Limb (tissue), 2 donors: ENCODE results near the gene DDR2.
A peak's percentile ranks its signal among the peaks of the same experiment; 100 is the strongest.
"Not testable (repeated sequence)": the region's sequence is repeated elsewhere in the genome, so short reads cannot be mapped to it uniquely, and the experiment has no call there.

Experiments
- DNase-seq, 2 donors: peaks; one replicate each; pipeline ENCODE4 v3.0.0-alpha.2; 2016; ENCODE audit errors: extremely low spot score in 2 of 2

The DDR2 gene

DNA sequence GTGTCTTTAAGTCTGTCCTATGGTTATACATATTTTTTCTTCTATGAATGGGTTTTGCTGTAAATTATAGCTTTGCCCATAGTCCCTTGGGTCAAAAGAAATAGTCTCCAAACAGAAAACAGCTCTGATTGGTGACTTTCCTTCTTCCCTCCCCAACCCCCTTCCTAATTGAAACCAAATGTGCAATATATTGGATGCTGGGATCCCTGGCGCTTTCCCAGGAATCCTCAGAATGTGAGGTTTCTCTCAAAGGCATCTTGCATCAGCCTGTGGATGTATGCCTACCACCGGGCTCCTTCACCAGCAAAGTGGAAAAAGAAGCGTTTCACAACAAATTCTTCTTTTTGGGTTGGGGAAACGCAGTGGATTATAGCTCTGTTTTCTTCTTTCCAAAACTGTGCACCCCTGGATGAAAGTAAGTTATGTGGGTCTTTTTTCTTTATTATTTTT, at the start of gene DDR2:
DDR2 (plus strand) TSS at position 248 of the 450 bp plus-strand sequence. CDS start 86,600 bp downstream, outside the sequence.
- peak; percentile 84 to 93 for DNase-seq

- DNase-seq = not testable (repeated sequence)
Observed at GRCh38 chr1:162582901-162583300, 49.4 kb upstream of the DDR2 start.

DNA sequence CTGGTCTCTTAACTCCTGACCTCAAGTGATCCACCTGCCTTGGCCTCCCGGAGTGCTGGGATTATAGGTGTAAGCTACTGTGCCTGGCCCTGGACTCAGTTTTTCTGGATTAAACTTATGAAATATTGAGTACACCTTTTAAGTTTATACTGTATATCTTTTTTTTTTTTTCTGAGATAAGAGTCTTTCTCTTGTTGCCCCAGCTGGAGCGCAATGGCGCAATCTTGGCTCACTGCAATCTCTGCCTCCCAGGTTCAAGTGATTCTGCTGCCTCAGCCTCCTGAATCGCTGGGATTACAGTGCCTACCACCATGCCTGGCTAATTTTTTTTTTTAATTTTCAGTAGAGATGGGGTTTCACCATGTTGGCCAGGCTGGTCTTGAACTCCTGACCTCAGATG, 47.2 kb upstream of the DDR2 start:
- DNase-seq = not testable (repeated sequence)

- no peak for DNase-seq
Observed at GRCh38 chr1:162587347-162587746, 44.9 kb upstream of the DDR2 start.

GRCh38 chr1:162587761-162588260, 44.5 kb upstream of the DDR2 start:
- no peak for DNase-seq

DNA sequence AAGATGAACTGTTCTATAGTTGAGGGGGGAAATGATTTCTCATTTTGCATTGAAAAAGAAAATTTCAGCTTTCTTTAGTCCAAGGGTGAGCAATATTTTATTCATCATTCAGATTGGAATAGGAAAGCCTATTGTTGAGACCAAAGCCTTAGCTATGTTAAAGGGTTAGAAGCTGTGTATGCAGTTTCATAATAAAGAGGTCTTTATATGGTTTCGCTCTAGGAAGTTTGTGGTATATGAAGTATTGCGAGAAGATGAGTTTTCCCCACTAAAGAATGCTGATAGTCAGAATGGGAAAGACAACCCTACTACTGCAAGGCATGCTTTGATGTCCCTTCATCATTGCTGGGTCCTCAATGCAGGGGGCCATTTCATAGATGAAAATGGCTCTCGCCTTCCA, 42.2 kb upstream of the DDR2 start:
- DNase-seq = no peak

DNA sequence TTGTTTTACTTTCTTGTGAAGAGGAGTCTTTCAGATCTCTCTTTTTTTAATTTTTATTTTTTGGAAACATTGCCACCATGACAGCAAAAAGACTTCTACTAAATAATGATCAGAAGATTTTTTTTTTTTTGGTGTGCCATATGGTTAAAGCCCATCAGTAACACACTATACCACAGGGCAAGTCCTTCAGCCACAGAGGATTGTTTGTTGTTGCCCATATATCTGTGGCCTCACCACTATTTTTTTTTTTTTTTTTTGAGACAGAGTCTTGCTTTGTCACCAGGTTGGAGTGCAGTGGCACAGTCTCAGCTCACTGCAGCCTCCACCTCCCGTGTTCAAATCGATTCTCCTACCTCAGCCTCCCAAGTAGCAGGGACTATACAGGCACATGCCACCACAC, 41.6 kb upstream of the DDR2 start:
- DNase-seq = no peak

DNA sequence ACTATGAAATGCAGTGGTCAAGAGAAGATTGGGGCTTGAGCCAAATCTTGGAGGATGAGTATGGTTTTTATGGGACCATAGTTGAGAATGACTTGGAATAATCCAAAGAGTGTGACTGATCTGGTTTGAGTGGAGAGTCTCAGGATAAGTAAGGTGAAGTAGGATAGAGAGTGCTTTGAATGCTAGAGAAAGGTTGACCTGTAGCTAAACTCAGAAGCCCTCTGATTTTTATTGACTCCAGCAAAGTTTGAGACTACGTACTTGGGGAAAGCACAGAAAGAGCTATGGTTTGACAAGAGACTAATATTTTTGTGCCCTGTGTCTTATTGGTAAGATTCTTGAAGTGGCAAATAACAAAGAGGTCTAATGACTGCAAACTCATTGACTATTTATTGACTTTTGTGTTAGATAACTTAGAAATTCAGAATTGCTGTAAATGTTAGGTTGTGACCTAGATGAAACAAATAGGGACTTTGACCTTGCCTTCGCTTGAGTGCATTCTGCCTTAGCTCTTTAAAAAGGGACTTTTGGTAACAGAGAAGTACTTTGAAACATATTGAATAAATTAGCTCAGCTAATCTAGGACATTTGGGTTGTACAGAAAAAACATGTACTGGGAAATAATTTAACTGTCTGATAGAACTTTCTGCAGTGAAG, 35.6 kb upstream of the DDR2 start:
- DNase-seq = no peak

- DNase-seq = no peak
Observed at GRCh38 chr1:162599451-162599850, 32.8 kb upstream of the DDR2 start.

GRCh38 chr1:162603117-162603516, 29.1 kb upstream of the DDR2 start:
- DNase-seq = not testable (repeated sequence)

GRCh38 chr1:162605225-162605927, 26.9 kb upstream of the DDR2 start:
- DNase-seq = no peak

DNA sequence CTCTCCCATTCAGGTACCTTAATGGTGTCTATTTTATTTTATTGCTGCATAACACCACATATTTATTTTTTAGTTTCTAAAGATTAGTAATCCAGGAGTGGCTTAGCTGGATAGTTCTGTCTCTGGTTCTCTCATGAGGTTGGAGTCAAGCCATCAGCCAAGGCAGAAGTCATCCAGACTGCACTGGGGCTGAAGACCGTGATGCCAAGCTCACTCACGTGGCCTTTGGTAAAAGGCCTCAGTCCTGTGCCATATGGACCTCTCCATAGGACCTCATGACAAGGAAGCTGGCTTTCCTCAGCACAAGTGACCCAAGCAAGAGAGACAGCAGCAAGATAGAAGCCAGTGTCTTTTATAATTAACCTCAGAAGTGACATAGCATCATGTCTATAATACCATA, 23.0 kb upstream of the DDR2 start:
- no peak for DNase-seq

DNA sequence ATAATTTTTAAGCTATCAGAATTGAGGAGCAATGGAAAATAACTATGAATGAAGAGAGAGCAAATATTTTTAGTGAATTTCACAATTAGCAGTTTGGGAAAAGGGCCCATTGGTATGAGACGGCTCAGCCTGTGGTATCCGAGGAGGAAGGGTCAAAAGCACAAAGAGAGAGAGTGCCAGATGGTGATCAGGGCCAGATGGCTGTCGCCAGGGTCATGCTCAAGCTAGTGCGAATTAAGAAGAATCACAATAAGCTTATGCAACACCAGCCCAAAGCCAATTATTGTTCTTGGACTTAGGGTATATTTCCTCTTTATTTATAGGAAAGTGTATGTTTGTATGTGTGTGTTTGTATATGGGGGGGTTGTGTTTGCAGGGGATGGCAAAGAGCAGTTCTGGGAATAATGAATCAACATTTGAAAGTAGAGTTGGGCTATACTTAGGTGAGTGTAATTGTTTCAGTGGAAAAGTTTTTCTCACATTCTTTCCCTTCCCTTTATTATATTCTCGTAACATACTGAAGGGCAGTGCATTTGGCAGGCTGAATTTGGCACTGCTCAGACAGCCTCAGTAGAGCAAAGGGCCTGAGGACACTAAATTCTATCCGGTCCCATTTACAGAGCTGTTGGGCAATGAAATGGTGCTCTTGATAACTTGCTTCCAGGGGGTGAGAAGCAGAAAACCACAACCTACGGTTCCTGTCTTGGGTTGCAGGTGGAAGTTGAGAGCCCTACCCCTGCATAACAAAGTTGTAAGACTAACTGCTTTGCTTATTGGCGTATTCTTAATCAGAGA, 19.5 kb upstream of the DDR2 start:
- no peak for DNase-seq

GRCh38 chr1:162616848-162617247, 15.4 kb upstream of the DDR2 start:
- no peak for DNase-seq

DNA sequence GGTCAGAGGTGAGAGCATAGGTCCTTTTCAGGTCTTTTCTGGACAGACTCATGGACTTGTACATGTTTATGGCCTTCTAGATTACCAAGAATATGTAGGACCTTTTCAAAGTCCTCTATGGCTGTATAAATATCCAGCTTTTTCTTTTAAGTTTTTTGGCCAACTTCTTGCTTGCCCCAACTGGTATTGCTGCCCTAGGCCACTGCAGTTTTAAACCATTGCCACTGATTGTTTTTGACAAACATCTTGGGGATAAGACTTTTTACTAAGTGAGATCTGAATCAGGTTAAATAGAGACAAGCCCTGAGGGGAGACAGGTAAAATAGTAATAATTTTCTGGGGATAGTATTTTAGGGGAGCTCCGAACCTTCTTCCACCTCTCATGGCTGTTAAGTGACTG, 14.8 kb upstream of the DDR2 start:
- no peak for DNase-seq

- no peak for DNase-seq
Observed at GRCh38 chr1:162619076-162619475, 13.2 kb upstream of the DDR2 start.

DNA sequence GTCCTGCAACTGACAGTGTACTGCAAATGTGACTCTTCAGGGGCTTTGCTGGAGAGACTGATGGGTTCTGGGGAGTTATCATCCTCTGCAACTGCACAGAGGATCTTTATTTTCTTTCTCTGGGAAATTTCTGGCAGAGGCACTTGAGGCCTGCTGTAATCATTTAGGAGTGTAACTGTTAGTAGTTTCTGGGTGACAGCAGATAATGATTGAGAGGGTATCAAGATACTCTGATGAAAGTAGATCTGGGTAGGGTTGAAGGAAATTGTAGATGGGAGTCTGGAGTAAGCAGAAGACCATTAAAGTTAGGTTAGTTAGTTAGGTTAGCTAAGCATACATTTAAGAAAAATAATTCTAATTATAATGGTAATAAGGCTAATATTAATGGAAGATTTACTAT, 11.0 kb upstream of the DDR2 start:
- DNase-seq = no peak

GRCh38 chr1:162625679-162626078, 6.6 kb upstream of the DDR2 start:
- no peak for DNase-seq

- DNase-seq = peak in 1 of 2 donors; percentile 77
Observed at GRCh38 chr1:162626094-162626493, 6.2 kb upstream of the DDR2 start.

GRCh38 chr1:162626761-162627160, 5.5 kb upstream of the DDR2 start:
- no peak for DNase-seq

- DNase-seq = no peak
Observed at GRCh38 chr1:162627662-162628296, 4.5 kb upstream of the DDR2 start.
